ENCODE measurements around the gene AK5.

Gene AK5, protein sequence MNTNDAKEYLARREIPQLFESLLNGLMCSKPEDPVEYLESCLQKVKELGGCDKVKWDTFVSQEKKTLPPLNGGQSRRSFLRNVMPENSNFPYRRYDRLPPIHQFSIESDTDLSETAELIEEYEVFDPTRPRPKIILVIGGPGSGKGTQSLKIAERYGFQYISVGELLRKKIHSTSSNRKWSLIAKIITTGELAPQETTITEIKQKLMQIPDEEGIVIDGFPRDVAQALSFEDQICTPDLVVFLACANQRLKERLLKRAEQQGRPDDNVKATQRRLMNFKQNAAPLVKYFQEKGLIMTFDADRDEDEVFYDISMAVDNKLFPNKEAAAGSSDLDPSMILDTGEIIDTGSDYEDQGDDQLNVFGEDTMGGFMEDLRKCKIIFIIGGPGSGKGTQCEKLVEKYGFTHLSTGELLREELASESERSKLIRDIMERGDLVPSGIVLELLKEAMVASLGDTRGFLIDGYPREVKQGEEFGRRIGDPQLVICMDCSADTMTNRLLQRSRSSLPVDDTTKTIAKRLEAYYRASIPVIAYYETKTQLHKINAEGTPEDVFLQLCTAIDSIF

DNA sequence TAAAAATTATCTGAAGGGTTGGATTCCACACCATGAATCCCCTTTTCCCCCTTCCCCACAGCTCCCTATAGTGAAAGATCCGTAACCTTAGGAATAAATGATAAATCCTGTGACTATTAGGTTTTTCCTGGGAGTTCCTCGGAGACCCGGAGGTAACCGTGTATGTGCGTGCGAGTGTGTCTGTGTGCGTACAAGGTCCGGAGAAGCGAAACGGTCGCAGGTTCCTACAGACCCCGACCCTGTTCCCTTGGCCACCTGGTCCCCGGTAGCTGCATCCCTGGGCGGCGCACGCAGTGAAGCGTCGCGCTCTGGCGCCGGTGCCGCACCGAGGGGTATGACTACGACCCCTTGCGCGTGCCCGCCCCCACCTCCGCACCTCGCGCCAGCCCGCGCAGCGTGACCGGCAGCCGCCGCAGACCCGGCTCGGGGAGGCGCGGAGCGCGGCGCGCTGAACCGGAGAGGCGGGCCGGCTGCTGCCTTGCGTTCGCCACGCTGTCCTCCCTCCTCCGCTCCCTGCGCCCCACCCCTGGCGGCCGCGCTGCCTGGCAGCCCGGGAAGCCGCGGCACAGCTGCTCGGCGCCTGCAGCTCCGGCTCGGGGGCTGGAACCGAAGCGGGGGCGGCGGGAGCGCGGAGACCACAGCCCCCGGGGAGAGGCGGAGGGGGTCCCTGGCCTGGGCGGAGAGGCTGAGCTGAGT is at the start of gene AK5:
TSS of gene AK5 (plus strand) at position 529 of the 696 bp plus-strand sequence. CDS start 295 bp downstream, outside the sequence.
- DNase-seq (ENCODE audit: low spot score), result no peak

DNA sequence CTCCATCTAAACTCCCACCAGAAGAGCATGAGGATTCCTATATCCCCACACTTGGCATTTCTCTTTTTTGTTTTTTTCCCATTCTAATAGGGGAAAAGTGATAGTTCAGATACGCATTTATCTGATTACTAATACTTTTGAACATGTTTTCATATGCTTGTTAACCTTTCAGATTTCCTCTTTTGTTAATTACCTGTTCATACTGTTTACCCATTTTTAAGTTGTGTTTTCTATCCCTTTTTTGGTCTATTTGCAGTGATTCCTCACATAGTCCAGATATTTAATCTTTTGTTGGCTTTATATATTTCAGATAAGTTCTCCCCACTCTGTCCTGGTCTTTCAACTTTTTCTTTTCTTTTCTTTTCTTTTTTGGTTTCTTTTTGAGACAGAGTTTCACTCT is 49.0 kb upstream of the AK5 start:
- DNase-seq (ENCODE audit: low spot score), result no peak

DNA sequence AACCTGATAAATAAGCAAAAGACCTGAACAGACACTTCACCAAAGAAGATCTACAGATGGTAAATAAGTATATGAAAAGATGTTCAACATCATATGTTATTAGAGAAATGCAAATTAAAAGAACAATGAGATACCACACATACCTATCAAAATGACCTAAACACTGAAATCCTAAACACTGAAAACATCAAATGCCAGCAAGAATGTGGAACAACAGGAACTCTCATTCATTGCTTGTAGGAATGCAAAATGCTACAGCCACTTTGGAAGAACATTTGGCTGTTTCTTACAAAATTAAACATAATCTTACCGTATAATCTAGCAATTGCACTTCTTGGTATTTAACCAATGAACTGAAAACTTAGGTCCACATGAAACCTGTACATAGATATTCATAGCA is 47.7 kb upstream of the AK5 start:
- DNase-seq (ENCODE audit: low spot score), result no peak

DNA sequence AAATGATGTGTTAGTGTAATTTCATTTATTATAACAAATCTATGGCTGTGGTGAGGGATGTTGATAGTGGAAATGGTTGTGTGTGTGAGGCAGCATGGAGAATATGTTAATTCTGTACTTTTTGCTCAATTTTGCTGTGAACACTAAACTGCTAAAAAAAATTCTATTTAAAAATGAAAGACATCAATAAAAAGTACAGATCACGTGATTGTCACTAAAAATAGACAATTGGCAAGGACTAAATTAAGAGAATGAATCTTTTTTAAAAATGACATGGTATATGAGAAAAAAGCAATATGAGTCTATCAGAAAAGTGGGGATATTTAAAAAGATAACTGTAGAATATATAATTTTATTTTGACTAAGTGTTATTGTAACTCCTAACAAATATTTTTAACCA is 46.9 kb upstream of the AK5 start:
- no peak for DNase-seq (ENCODE audit: low spot score)

DNA sequence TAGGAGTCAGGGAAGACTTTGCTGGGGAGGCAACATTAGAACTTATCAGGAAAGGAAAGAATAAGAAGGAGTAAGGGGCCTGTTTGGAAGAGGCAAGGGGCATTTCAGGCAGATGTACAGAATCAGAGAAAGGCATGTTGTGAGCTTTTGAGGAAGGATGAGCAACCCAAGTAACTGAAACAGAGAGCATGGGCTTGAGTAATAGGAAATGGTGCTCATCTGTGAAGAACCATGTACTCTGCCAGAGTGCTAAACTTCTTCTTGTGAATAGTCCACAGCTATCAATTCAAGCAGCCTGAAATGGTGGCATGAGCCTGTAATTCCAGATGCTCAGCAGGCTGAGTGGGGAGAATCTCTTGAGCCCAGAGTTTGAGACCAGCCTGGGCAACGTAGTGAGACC is 43.4 kb upstream of the AK5 start:
- no peak for DNase-seq (ENCODE audit: low spot score)

DNA sequence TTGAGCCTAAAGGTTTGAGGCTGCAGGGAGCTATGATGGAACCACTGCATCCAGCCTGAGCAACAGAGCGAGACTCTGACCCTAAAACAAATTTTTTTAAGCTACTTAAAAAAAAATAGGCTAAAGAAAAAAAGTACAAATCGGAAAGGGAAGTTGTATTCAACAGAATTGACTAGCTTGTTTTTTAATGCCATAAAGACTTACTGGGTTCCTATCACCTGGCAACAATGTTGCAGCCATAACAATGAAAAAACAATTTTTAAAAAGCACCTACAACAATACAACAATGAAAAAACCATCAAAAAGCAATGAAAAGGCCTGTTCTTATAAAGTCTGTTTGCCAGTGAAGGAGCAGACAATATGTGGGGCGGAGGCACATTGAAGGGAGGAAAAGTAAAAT is 42.5 kb upstream of the AK5 start:
- no peak for DNase-seq (ENCODE audit: low spot score)

DNA sequence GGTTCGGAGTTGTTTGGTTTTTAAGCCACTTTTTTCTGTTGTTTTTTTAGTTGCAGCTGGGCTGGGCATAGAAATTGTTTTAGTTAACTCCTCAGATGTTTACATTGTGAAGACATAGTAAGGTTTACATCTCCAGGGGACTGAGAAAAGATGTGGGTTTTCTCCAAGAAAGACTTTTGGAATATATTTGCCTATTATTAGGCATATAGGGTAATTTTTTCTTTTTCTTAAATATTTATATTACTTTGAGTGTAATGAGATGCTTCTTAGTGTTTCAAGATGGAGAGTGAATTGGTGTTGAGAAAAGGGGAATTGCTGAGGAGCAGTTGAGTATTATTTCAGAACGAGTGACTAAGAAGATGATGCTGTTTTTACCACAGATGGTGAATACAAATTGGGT is 36.0 kb upstream of the AK5 start:
- no peak for DNase-seq (ENCODE audit: low spot score)

DNA sequence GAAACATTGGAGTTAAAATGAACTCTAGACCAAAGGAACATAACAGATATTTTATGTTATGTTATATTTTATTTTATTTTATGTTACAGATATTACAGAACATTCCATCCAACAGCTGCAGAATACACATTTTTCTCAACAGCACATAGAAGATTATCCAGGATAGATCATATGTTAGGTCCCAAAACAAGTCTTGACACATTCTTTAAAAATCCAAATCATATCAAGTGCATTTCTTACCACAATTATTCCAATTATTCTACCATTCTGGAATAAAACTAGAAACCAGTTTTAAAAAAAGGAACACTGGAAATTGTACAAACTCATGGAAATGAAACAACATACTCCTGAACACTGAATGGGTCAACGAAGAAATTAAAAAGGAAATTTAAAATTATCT is 31.7 kb upstream of the AK5 start:
- no peak for DNase-seq (ENCODE audit: low spot score)

DNA sequence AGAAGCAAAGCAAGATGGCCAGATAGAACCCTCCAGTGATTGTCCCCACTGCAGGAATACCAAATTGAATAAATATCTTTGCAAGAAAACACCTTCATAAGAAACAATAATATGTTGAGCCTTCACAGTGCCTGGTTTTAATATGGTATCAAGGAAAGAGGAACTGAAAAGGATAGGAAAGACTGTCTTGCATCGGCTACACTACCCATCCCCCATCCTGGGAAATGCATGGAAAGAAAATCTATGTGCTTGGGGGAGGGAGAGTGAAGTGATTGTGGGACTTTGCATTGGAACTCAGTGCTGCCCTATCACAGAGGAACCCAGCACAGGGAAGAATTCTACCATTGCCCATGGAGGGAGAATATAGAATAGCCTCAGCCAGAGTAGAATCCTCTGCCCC is 28.6 kb upstream of the AK5 start:
- no peak for DNase-seq (ENCODE audit: low spot score)

DNA sequence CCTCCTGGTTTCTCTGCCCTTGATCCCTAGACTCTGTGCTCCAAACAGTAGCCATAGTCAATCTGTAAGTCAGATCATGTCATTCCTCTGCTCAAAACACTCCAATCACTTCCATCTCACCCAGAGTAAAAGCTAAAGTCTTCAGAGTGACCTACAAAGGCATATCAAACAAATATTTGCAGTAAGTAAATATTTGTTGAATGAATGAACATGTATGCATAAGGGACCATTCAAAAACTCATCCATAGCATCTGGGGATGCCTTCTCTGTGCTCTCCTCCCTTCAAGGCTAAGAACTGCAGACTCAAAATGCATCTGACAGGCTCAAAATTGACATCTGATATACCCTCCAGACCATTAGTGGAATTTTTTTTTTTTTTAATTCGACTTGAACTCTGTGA is 18.1 kb upstream of the AK5 start:
- DNase-seq (ENCODE audit: low spot score), result no peak

DNA sequence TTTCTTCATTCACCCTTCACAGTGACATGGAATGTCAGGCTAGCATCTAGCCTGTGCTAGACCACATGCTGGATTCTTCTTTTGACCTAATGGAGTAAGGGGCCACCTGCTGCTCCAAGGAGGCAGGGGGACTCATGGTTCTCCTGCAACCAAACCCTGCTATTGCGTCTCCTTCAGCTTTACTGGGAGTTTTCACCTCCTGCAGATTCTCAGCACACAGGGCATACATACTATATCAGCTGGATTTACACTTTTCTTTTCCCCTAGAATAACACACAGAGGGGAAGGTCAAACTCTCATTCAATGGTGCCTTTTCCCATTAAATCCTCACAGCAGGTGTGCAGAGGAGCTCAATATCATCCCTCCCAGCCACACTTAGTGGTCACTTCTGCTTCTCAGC is 16.6 kb upstream of the AK5 start:
- no peak for DNase-seq (ENCODE audit: low spot score)

DNA sequence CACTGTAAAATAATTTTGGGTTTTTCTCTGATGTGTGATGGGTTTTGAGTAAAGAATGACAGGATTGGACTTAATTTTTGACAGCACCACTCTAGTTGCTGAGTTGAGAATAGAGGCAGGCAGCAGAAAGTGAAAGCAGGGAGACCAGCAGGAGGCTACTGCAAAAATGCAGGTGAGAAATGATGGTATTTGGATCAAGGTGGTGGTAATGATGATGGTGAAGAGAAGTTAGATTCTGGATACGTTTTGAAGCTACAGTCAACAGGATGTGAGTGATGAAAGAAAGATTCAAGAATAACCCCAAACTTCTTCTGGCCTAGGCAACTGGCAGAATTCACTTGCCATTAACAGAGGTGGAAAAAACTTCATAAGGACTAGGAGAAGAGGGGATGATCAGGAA is 14.8 kb upstream of the AK5 start:
- DNase-seq (ENCODE audit: low spot score), result no peak

DNA sequence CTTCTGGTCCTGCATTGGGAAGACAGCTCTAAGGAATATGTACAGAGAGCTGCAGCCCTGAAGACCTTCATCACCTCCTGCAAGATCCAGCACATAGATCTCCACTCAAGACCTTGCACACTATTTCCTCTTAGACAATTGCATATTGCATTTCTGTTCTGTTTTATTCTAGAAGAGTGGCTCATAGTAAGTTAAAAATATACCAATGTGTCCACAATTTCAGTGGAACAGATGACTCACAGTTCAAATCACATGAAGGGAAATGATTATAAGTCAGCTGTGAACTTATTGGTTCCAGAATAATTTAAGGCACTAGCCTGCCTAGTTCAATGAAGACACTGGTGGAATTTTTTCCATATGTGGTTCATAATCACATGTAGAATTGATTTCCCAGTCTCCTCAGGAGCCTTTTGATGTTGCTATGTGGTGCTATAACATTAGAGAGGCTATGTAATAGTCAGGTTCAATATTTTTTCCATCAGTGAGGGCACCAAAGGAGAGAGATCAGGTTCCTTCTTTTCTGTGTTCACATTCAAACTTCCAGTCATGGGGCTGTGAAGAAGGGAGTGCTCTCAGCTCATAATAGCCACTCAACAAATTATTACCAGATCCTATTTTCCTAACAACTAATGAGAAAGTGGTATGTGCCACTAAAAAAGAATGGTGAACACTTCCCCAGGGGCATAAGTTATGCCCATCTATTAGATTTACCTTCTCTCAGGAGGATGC is 9.8 kb upstream of the AK5 start:
- no peak for DNase-seq (ENCODE audit: low spot score)

DNA sequence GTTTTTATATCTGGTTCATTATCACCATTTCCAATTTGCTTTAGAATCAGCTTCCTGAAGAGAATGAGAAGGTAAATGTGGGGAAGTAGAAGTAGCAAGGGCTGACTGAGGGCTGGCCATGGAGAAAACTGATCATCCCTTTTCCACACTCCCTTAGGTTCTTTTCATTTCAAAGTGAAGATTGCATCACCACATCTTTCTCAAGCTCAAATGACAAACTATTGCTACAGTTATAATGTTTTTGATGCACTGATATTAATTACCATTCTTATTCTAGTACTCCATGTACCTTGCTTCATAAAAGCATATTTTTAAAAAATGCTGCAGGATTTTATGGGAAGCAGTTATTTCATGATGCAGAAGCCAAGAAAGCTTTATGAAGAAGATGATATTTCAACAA is 7.9 kb upstream of the AK5 start:
- no peak for DNase-seq (ENCODE audit: low spot score)

DNA sequence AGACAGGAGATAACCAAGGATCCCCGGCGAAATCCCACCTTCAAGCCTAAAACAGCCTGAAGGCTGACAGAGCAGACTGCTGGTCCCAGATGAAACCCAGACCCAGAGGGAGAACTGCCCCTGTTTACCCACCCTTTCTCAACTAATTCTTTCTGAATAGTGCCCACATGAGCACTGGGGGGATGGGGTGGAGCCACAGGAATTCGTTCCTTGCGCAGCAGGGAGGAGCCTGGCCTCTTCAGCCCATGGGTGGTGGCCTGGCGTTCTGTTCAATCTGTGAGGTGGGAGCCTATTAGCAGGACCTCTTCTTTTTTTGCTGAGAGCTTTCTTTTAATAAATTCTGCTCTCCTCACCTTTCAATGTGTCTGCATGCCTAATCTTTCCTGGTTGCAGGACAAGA is 6.6 kb upstream of the AK5 start:
- no peak for DNase-seq (ENCODE audit: low spot score)

DNA sequence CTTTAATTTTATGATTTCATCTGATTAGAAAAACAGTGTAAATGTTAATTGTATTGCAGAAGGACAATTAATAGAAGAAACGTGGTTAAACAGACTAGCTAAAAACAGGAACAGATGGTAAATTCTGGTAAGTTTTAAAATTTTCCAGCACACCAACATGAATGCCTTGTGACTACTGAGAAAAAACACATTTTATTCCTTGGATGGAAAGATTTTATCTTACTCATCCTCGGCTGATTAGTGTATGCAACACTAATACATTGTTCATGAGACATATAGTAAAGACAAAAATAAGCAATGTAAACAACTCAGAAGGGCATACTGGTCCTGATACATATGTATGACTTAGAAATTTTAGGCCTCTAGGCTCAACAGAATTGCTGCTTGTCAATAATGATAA is 4.9 kb upstream of the AK5 start:
- DNase-seq (ENCODE audit: low spot score), result no peak

DNA sequence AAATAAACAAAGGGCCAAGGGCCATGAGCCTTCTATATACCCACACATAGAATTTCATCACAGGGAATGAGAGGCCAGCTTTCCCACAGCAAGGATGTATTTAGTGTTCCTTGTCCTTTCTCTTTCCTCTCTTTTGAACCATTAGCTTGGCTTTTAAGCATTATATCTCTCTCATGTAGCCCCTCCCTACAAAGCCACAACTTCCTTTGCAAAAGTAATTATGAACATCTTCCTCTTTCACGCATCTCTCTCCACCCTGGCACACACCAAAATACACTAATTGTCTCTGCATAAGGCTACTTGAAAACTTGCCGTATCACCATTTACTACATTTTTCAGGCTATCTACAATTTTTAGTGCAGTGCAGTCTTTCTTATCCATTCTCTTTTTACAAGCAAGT is 1.9 kb upstream of the AK5 start:
- no peak for DNase-seq (ENCODE audit: low spot score)

DNA sequence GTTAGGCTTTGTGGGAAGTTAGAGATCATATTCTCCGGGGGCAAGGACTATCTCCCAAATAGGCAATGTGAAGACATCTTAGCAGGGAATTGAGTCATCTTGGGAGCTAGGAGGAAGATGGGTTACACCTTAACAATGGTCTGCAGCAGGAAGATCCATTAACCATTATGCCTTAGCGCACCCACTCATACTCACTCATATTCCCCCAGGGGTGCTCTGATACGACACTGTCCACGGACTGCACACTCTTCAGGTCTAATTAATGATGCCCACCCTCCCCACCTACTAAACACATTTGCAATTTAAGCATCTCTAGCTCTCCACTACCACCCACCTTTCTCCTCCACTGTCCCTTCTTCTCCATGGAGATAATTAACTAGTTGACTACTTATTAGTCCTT is 857 bp upstream of the AK5 start:
- DNase-seq (ENCODE audit: low spot score), result no peak

DNA sequence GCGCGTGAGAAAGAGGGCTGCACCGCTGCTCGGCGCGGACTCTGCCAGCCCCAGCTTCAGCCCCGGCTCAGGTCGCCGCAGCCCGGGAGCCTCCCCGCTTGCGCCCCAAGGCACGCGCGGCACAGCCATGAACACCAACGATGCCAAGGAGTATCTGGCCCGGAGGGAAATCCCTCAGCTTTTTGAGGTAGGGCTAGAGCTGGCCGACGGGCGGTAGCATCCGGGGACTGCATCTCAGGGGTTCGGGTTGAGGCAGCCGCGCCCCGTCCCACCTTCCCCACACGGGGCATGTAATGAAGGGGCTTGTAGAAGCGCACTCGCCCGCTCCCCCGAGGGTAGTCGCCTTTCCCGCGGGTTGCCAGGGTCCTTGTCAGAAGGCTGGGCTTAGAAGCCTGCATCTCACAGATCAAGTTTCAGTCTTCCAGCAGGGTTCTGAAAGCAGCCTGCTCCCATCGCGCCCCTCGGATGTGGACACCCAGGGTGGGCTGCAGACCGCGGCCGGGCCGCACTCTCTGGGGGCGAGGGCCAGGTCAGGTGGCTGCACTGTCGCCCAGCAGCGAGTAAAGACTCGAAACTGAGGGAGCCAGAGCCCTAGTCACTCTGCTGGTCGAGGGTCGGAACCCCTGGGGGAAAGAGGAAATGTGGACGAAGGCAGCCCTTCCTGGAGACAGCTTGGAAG is 507 bp downstream of the AK5 start:
- DNase-seq (ENCODE audit: low spot score), result no peak

DNA sequence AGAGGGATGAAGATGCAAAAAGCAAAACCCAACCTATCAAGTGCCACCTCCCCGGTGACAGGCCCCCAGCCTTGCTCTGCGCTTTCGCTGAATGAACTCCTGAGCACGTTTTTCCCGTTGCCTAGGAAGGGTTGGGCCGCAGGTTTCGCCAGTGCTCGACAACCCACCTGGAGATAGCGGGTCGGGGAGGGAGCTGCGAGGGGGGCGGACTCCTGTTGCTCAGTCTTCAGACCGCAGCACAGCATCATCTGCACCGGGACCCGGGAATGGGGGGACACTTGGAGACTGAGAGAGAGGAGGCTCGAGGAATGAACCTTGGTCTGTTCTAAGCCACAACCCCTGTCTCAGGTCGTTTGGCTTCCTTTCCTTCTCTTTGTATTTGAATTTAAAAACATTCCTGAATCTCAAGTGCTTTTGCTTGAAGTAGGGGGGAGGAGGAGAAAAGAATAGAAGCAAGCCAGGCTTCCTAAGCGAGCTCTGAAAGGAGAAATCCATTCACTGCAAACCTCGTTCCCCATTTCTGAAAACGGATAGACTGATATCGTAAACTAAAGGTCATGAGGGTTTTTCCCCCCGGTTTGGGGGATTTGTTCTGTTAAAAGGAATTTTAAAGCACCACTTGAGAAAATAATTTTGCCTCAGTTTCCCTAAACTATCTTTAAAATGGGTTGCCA is 1.2 kb downstream of the AK5 start:
- peak; percentile 42 for DNase-seq (ENCODE audit: low spot score)

DNA sequence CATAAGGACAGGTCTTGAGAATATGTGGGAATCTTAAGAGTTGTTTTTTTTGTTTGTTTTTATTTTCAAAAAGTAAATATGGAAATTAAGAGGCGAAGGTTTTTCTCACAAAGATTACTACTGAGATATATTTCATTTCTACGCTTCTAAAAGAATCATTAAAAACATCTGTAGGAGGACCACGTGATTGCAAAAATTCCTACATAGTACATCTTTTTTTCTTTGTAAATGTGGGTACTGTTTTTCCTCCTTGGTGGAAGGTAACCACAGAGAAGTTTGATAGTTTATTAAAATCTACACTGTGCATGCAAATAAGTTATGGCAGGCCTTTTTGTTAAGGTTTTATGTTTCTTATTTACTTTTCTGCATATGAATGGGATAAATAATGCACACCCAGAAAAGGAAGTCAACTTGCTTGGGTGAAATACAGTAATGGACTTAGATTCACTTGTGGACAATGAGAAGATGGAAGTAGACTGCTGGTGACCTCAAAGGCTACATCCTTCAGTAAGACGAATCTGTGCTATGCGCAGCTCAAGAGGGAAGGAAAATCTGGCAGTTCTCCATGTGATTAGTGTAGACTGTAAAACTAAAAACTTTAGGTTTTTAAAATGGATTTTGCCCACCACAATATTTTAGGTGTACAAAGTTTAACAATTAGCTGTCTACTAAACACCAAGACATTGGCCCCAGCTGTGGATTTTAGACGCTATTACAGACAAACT is 2.0 kb downstream of the AK5 start:
- peak; percentile 69 for DNase-seq (ENCODE audit: low spot score)

All from pons (tissue), 1 donor.